NCI-H2171 (cell line): ENCODE results near the gene KCNJ16.

Source experiments
- DNase-seq: peaks from one replicate; lab custom pipeline; 2025; lab: John Stamatoyannopoulos, UW

The KCNJ16 gene

GRCh38 chr17:70070305-70071027, 4.6 kb upstream of the KCNJ16 start:
- no peak for DNase-seq

- no peak for DNase-seq
These were observed 3.9 kb upstream of the KCNJ16 start for GRCh38 chr17:70071127-70071526.

- no peak for DNase-seq
These were observed 3.4 kb upstream of the KCNJ16 start for GRCh38 chr17:70071620-70072019.

GRCh38 chr17:70072546-70073309, 2.3 kb upstream of the KCNJ16 start:
- no peak for DNase-seq

- no peak for DNase-seq
These were observed 1.7 kb upstream of the KCNJ16 start for GRCh38 chr17:70073310-70073709.

- no peak for DNase-seq
These were observed 1.2 kb upstream of the KCNJ16 start for GRCh38 chr17:70073799-70074198.

- no peak for DNase-seq
These were observed 692 bp upstream of the KCNJ16 start for GRCh38 chr17:70074236-70074830.

- no peak for DNase-seq
These were observed 1.2 kb downstream of the KCNJ16 start for GRCh38 chr17:70076189-70076588.

- DNase-seq = no peak
These were observed 1.8 kb downstream of the KCNJ16 start for GRCh38 chr17:70076831-70077230.

GRCh38 chr17:70078549-70078948, 3.5 kb downstream of the KCNJ16 start:
- no peak for DNase-seq

GRCh38 chr17:70078994-70079531, 4.0 kb downstream of the KCNJ16 start:
- no peak for DNase-seq

- DNase-seq = no peak
These were observed 5.7 kb downstream of the KCNJ16 start for GRCh38 chr17:70080541-70081347.

GRCh38 chr17:70081885-70082284, 6.9 kb downstream of the KCNJ16 start:
- no peak for DNase-seq

GRCh38 chr17:70084476-70084875, 9.5 kb downstream of the KCNJ16 start:
- DNase-seq = no peak

- no peak for DNase-seq
These were observed 11.5 kb downstream of the KCNJ16 start for GRCh38 chr17:70086516-70086915.

- DNase-seq = no peak
These were observed 14.6 kb downstream of the KCNJ16 start for GRCh38 chr17:70089513-70090148.

- no peak for DNase-seq
These were observed 16.1 kb downstream of the KCNJ16 start for GRCh38 chr17:70091005-70091568.

- DNase-seq = no peak
These were observed 16.7 kb downstream of the KCNJ16 start for GRCh38 chr17:70091696-70092095.

- DNase-seq = no peak
These were observed 18.1 kb downstream of the KCNJ16 start for GRCh38 chr17:70093163-70093562.

GRCh38 chr17:70095455-70095854, 20.4 kb downstream of the KCNJ16 start:
- no peak for DNase-seq

- DNase-seq = no peak
These were observed 21.8 kb downstream of the KCNJ16 start for GRCh38 chr17:70096861-70097260.
